NCI-H2107 treated with DMSO at 0.1 percent for 48 hours (cell line): ENCODE results near the gene PAX8.
"Not testable (repeated sequence)": the region's sequence is repeated elsewhere in the genome, so short reads cannot be mapped to it uniquely, and the experiment has no call there.

Source experiments
- DNase-seq: peaks from one replicate; lab custom pipeline; 2025; ENCODE audit not compliant: unreplicated experiment; lab: John Stamatoyannopoulos, UW

PAX8 gene

DNA sequence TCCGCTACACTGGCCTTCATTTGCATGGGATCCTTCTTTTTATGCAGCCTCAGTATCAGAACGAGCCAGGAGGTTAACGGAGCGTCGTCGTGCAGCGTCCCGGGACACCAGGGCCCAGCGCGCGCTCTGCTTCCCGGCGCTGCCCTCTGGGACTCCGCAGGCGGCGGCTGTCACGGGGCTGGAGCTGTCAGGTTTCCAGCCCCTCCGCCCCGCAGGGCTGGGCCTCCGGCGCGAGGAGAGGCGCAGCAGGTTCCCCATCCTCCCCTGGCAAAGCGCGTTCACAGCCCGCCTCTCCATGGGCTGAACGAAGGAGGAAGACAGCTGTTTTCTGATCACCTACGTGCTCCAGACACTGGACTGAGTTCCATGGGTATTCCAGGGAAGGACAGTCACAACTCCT is 12.5 kb upstream of the PAX8 start:
- DNase-seq: no peak

DNA sequence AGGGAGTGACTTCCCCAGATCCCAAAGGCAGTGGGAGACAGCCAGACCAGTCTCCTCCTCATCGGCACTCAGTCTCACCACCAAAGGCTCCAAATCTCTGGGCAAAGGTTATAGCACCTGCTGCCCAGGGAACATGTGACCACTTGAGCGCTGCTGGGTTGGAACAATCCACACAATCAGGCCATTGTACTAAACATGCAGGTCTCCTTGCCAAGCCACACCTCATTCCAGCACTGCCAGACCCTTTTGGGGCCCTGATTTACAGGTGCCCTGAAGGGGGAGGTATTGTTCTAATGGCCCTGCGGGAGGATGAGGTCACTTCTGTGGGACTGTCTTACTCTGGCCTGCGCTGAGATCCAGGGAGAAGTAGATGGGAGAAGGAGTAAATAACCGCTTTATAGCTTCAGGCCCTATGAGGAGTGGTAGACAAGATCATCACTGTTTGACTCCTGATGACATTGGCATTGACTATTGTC is 10.0 kb upstream of the PAX8 start:
- not testable (repeated sequence) for DNase-seq

DNA sequence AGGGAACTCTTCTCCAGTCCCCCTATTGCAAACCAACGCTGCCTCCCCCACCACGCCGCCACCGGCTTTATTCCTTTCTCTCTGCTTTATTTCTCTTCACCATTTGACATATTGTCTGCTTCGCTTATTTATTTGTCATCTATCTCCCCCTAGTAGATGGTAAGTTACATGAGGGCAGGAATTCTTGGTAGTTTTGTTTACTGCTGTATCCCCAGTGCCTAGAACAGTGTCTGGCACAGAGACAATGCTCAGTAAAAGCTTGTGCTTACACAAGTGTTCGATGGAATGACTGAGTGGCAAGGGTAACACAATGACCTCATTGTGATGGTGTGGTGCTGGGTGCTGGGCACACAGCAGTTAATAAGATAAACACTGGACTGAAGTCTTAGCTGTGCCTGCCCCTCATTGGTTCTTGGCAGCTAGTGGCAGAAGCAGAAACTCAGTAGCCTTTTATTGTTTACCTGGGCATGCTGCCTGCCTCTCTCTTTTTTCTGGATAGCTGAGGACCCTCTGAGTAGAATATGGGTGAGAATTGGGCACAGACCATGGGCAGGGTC is 9.5 kb upstream of the PAX8 start:
- DNase-seq: not testable (repeated sequence)

DNA sequence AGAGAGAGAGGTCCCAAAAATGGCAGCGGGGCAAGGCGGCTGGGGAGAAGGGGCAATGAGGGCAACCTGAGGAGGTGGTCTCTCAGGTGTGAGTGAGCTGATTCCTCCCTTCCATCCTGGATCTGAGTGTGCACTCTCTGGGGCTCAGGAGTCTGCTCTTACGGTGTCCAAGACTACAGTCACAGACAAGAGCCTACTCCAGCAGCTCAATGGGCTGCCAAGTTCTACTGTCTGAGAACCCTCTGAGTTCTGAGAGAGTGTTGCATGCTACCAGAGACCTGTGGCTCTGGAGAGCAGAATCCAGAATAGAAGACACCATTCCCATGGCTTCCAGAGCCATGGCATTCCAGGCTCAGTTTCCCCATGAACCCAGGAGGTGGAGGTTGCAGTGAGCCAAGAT is 7.1 kb upstream of the PAX8 start:
- no peak for DNase-seq

DNA sequence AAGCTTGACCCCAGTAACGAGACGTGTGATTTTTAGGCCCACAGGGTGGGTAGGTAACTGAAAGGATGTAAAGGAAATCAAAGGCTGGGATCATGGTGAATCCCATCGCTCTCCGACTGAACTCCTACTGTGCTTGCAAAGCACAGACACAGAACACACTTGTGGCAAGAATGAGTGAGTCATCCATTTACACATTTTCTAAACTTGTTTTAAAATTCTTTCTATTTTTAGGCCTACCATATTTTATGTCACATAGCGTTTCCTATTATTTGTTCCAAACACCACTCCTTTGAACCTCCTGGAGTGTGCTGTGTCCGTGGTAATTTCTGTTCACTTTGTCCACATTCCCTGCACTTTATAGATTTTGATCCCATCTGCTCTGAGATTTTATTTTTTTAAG is 6.3 kb upstream of the PAX8 start:
- not testable (repeated sequence) for DNase-seq

DNA sequence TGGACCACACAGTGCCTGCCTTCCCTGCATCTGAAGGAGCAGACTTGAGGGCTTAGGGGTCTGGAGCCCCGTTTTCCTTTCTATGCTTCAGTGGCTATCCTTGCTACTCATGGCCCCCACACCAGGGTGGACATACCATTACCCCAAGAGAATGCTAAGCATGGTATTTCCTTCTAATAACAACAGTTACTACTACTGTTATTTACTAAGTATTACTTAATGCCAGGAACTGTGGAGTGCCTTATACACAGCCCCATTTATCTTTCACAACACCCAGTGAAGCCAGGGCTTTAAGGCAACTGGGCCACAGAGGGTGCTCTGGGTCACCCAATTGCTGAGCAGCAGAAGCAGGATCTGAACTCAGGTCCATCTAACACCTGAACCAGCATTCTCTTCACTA is 5.8 kb upstream of the PAX8 start:
- DNase-seq: no peak

DNA sequence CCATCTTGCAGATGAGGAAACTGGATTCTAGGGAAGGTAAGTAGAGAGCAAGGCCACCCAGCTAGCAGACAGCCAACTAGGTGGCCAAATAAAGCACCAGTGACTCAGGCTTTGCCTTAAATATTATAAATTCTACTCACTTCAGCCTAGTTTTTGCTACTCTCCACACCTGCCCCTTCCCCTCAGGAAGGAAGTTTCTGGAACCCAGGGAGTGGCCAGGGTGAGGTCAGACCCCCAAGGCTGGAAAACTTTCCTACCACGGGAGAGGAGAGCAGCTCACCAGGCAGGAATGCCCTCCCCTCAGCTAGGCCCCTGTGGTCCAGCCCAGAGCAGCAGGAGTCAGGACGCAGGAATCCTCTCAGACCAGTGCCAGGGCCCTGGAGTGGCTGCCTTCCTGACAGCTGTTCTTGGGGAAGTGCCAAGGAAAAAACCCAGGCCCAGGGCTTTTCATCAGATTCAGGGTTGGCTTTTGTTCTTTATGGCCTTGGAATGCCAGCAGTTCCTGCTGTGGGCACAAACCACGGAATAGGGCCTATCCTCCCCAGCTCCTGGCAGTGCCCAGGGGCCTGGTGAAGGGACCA is 5.1 kb upstream of the PAX8 start:
- no peak for DNase-seq

DNA sequence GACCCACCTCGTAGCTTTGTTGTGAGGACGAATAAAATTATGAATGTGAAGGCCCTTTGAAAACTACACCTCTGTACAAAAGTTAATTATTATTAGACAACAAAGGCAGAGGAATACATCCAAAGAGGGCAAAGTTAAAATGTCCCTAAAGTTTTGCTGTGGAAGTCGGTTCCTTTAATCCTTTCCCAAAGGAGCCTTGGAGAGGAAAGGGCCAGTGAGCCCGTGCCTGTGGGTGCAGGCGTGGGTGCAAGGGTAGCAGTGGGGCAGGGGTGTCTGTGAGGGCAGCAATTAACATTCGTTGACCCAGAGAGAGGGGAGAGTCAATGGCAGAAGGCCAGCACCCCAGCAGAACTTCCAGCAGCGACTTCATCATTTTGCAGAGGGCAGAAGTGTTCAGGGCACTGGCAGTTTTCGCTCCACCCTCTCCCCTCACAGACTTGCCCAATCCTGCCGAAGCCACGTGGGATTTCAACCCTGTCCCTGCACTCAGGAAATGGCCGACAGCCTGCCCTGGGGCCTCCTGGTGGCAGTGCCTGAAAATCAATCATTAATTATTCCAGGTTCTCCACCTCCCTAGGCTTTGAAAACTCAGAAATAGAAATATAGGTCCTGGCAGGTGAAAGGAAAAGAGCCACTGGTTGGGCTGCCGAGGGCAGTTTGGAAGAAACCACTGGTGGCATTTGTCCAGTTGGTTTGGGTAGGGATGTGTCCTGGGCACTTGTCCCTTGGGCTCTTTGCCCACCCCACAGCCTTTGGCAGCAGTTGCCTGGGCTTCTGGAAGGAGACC is 4.2 kb upstream of the PAX8 start:
- DNase-seq: no peak

DNA sequence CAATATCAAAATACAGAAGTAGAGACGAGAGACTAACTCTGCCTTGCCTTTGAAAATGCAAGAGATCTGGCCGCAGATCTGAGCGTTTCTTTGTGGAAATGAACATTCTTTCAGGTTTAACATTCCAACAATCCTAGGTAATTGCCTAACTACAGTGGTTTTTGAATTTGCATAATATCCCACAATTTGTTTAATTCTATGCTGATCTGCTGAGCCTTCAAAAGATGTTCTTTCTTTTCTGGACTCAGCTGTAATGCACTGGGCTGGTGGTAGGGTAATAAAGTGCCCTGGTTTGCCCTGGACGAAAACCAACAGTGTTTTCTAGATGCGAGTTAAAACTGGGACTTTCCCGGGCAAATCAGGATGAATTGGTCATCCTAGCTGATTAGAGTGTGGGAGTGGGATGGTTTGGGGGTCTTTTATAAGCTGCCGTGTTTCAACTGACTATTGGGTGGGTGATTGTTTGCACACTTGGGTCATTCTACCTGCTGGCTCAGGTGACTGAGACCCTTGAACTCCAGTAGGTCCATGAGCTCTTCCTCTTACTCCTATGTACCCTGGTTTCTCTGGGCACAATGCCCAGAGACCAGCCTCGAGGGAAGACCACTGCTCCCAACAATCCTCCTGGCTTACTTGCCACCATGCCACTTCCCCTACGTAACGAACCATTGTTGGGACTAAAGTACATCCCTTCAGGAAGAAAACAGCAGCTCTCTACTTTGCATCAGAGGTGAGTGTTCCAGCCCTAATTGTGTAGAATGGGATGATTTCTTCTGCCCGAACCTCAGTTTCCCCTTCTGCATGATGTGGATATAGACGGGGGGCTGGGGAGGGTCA is 3.4 kb upstream of the PAX8 start:
- no peak for DNase-seq

DNA sequence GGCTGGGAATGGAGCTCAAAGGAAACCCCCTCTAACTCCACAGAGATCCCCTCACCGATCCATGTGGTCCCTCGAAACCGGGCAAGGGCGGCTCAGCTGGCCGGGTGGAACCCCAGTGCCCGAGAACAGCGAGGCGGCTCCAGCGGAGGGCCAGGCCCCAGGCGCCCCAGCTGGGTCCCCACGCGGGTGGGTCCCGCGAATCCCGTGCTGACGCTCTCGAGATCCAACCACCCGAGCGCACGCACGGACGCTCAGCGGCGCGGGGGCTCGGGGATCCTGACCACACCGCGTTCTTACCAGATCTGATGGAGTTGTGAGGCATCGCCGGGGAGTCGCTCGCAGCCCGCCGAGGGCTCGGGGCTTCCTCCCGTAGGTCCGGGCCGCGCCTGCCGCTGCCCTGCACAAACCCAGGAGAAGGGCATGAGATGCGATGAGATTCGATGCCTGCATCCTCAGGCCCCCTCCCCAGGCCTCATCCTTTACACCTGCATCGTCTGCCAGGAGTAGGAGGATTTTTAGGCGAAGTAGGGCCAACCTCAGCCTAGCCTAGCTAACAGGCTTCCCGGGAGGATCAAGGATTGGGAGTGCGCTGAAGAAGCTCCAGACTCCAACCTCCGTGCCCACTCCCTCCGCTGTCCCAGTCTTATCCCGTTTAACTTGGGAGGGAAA is 514 bp downstream of the PAX8 start:
- no peak for DNase-seq

DNA sequence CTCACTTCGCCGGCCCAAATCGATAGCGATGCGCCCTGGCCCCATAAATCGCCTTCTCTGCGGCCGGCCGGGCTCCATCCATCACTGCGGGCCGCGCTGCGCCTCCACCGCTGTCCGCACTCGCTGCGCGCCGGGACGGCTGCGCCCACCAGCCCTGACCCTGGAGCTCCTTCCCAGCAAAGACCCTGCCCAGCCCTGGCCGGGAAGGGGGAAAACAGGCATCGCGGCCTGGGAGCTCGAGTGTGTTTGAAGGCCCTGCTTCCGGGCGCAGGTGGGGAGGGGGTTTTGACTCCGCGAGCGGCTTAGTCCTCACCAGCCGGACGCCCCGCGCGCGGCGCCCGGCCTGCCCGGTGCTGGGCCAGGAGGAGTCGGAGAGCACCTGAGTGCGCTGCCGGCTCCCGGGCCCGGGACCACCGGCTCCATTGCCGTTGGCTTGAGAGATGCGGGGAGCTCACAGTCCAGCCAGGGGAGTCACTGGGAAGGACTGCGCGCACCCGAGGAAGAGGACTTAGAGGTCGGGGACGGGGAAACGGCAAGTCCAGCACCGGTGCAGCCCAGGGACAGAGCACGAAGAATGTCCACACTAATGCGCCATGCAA is 1.1 kb downstream of the PAX8 start:
- no peak for DNase-seq

DNA sequence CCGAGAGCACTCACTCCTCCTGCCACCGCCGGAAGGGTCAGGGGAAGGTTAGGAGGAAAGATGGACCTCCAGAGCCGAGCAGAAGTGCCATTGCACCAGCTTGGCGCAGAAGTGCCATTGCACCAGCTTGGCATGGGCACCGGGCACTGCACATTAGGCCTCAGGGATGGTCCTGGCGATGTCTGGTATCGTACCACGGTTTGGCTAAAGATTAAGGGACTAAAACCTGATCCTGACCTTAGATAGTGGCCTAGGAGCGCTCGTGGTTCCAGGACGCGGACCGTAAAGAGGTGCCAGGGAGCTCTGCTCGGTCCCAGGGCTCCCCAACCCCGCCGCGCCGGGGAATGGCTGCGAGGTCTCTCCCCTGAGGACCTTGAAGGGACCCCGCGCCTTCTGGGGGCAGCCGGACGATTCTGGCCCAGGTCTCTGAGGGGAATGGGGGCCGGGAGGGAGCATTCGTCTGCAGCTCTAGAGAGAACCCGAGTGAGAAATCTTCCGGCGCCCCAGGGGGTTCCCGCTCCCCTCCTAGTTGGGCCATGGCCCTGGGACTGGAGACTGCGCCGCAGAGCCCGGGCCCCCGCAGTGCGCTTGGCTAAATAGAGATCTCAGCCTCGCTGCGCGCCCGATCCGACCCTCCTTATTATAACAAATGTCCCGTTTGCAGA is 1.8 kb downstream of the PAX8 start:
- DNase-seq: no peak

DNA sequence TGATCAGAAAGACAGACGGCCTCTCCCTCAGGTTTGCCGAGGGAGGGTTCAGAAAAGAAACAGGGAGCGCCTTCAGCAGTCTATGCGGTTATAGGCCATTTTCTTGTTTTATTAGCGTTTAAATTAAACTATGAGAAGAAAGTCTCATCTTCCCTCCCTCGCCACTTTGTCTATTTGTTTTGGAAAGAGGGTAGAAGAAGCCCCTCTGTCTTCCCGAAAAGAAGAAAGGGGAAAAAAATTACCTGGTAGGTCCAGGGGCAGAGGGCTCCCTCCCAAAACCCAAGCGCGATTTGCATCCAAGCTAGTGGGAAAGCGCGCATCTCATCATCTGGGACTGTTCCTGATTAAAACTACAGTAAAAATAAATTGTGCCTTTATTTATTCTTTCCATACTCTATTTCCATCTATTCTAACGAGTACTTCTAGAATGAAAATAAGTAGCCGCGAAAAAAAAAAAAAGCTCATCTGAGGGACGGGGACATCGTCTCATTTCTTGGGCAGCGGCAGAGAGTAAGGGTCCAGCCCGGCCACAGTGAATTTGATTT is 2.4 kb downstream of the PAX8 start:
- DNase-seq: no peak

DNA sequence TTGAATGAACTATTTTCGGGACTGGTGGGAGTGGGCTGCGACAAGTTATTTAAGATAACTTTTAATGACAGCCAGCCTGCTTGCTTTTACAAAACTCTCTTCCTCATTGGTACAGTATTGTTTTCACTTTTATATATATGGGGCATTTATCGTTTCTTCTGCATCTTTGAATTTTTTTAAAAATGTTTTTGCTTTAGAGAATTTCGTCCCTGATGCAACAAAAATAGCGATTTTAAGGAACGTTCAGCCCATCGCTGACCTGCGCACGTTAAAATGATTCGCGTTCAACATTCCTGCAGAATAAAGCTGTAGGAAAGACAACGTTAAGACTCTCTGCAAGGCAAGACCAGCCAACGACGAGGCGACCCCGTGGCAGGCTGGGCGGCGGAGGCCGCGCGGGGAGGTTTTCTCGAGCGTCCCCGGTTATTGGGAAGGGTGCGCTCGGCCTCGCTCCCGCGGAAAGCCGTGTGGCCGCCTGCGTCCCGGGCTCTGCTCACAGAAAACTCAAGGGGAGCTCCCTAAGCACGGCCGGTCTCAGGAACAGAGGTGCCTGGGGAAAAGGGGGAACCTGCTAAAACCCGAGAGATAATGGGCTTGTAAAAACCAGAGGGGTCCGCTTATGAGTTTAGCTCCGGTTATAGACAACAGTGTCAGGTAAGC is 3.0 kb downstream of the PAX8 start:
- no peak for DNase-seq

DNA sequence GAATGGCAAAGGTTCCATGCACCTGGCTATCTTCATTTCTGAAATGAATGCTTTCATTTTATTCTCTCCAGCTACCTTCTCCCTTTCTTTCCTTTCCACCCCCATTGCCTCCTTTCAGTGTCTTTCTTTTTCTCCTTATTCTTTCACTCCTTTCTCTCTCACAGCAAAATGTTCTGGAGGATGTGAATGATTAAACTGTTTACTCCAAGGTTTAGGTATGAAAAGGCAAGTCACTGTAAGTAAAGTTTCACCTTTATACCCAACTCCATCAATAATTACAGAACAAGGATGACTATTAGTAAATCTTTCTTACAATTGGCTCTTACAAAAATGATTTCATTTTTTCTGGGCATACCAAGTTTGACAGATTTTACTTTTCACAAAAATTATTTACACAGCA is 4.3 kb downstream of the PAX8 start:
- no peak for DNase-seq

DNA sequence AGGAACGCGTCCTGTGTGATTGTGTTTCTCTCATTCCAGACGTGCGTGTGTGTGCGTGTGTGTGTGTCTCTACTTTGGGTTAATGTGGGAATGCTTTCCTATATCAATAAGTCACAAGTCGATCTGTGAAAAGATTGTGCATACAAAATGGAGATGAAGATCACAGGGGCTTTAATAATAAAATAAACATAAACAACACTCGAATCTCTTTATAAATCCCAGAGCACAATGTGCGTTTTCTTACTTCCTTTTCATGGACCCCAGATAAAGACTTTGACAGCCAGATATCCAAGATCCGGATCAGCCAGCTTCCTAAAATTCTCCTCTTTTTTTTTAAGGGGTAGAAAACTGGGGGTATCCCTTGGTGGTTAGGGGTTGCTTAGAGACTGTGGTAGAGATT is 4.7 kb downstream of the PAX8 start:
- DNase-seq: no peak

DNA sequence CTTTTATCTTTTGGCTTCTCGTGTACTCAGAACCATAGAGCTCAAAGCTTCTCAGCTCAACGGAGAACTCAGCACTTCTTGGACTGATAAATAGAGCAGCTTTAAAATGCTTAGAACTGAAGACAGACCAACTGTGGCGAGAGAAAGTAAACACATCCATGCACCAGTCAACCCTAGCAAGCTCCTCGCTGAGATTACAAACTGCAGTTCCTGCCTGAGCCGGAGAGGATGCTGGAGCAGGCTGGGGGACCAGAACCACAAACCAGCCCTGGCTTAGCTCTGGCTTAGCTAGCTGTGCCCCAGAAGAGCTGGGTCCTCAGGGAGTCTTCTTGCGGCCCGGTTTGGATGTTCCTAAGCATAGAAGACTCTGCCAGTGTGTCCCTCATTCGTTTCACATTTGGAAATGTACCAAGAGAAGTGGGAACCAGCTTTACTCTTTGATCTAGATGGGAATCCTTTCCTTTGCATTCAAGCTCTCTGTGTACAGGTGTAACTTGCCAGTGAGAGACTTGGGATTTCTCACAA is 5.6 kb downstream of the PAX8 start:
- no peak for DNase-seq

DNA sequence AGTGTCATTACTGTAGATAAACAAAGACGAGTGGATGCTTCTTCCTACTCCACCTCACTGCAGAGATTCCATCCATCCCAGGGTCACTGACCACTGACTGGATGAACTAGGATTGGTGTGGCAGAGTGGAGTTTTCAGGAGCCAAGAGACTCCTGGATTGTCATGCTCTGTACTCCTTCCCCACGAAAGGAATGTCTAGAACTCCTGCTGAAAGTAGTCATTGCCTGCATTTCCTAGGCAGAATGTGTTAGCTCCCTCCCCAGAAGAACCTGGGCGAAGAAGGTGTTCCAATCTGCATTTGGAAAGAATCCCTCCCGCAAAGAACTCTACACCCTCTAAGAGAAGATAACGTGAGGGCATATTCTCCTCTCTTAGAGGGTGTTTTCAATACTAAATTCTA is 6.2 kb downstream of the PAX8 start:
- DNase-seq: no peak
